Activated T-helper 2 cell treated with anti-CD3 and anti-CD28 coated beads, Interferon-gamma antibody, Interleukin-2, Interleukin-4, amounts not matched to agents 10 μg/mL and 5 μg/mL and 100 μg/mL, durations not matched to agents 14 hours and 24 hours and 36 hours (primary cell): ENCODE measurements around the gene BAIAP2. TPM values are rescaled to one million over a fixed set of nuclear protein-coding genes. Genes with fewer than 3 reads are reported as not detected.

Source experiments
- DNase-seq: peaks from one replicate; pipeline ENCODE4 v3.0.0; 2021; ENCODE audit warnings: low spot score
- H3K27ac Mint-ChIP-seq: one replicate; pipeline ENCODE4 v1.8.0; 2021; ENCODE audit warnings: mixed read lengths
- H3K27me3 Mint-ChIP-seq: one replicate; pipeline ENCODE4 v1.8.0; 2021; ENCODE audit warnings: low read depth, mixed read lengths
- H3K36me3 Mint-ChIP-seq: one replicate; pipeline ENCODE4 v1.8.0; 2021; ENCODE audit warnings: low read depth, mixed read lengths
- H3K4me1 Mint-ChIP-seq: one replicate; pipeline ENCODE4 v1.8.0; 2021; ENCODE audit warnings: low read depth, mixed read lengths
- H3K4me3 Mint-ChIP-seq: one replicate; pipeline ENCODE4 v1.8.0; 2021; ENCODE audit warnings: low read depth, mild to moderate bottlenecking, moderate library complexity, mixed read lengths
- H3K9me3 Mint-ChIP-seq: one replicate; pipeline ENCODE4 v1.8.0; 2021; ENCODE audit warnings: mixed read lengths
- intact Hi-C: fragments of 100-400 bp; cut with micrococcal nuclease; formaldehyde crosslinking; loops from one replicate; pipeline ENCODE4 v1.15.1; 2023
- total RNA-seq: library from RNA; stranded (reverse); gene quantifications from 2 replicates; pipeline ENCODE4 v1.2.3, GENCODE V29; 2022

The BAIAP2 gene
- total RNA-seq, 1 donor from 2014 or later = 5.3 TPM

DNA sequence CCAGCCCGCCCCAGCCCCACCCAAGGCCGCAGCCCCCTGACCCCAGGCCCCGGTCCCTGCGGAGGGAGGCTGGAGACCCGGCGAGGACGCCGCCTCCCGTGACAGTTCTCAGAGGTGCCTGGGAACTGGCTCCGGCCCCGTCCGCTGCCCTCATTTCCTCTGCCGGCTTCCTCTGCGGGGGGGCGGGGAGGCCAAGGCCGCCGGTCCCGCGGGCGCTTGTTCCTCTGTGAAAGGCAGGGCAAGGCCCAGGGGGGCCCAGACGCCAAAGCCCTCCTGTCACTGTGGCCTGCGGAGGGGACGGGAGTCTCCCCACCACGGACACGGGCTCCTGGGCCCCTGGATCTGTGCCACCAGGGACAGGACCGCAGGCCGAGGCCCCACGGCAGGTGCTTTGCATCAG is 125.4 kb downstream of the BAIAP2 start:
- no peak overlapping the region for H3K27ac Mint-ChIP-seq
- intact Hi-C loops = no loop called here
- H3K4me1 Mint-ChIP-seq = no peaks in the 10 kb centered on the region
- H3K9me3 Mint-ChIP-seq = no peaks in the 10 kb centered on the region
- no peaks in the 10 kb centered on the region for H3K36me3 Mint-ChIP-seq
- H3K27me3 Mint-ChIP-seq = peaks cover 6% of the 10 kb centered on the region
- no peak overlapping the region for H3K4me3 Mint-ChIP-seq
- no peak for DNase-seq

DNA sequence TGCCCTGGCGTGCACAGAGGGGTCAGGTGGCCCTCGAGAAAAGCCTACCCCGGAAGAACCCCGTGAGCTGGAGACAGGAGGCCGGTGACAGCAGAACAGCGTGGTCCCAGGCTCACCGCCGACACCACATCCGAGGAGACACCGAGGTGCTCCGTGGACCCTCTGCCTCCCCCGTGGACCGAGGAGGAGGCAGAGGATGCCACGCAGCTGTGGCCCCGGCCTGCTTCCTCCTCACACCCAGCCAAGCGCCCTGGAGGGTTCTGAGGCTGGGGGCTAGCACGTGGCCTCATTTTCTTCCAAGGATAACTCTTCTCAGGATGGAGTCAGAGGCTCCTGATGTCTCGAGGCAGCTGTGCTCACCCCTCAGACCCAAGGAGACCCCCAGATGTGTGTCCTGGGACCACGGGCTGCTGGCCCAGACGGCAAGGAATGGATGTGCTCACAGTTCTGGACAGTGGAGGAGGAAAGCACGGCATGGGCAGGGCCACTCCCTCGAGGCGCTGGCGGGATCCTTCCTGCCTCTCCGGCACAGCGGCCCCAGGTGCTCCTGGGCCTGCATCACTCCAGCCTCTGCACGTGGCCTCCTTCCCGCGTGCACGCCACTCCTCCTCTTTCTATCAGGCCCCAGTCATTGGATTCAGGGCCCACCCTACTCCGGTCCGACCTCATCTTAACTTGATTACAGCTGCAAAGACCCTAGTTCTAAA is 125.9 kb downstream of the BAIAP2 start:
- no peaks in the 10 kb centered on the region for H3K4me1 Mint-ChIP-seq
- no peak overlapping the region for H3K4me3 Mint-ChIP-seq
- no peaks in the 10 kb centered on the region for H3K9me3 Mint-ChIP-seq
- peaks cover 6% of the 10 kb centered on the region for H3K27me3 Mint-ChIP-seq
- H3K36me3 Mint-ChIP-seq = no peaks in the 10 kb centered on the region
- DNase-seq = no peak
- intact Hi-C loops = no loop called here
- H3K27ac Mint-ChIP-seq = no peak overlapping the region

DNA sequence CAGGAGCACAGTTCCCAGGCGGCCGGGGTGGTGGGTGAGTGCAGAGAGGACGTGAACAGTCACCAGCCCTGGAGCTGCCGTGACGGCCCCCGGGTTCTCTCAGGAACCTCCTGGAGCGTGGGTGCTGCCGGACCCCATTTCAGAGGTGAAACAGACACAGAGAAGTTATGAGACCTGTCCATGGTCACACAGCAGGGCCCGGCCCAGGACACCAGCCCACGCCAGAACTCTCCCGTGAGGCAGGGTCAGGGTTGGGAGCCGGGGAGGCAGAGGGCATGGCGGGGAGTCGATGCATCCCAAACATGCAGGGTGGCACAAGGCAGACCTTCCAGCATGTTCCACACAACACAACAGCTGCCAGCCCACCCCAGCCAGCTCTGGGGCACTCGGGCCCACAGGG is 126.6 kb downstream of the BAIAP2 start:
- Mint-ChIP-seq H3K9me3 (no peaks in the 10 kb centered on the region), H3K36me3 (no peaks in the 10 kb centered on the region), H3K27me3 (peaks cover 6% of the 10 kb centered on the region), H3K27ac (no peak overlapping the region), H3K4me3 (no peak overlapping the region), H3K4me1 (no peaks in the 10 kb centered on the region)
- intact Hi-C loops = no loop called here
- DNase-seq = no peak

DNA sequence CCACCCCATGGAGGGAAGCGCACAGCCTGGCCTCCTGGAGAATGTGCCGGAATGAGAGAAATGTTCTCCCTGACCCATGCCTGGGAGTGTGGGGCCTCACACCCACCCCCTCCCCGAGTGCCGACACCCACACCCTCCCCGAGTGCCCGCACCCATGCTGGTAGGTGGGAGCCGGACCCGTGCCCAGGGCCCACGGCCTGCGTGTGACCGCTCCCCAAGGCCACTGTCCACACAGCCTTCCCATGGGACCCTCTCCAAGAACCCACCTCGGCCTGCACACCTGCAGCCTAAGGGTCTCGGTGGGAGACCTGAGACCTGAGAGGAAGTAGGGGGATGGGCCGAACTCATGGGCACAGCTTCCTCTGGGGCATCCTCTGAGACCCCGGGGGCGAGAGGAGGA is 127.0 kb downstream of the BAIAP2 start:
- Mint-ChIP-seq H3K36me3 (no peaks in the 10 kb centered on the region), H3K27ac (no peak overlapping the region), H3K4me3 (no peak overlapping the region), H3K27me3 (peaks cover 6% of the 10 kb centered on the region), H3K9me3 (no peaks in the 10 kb centered on the region), H3K4me1 (no peaks in the 10 kb centered on the region)
- DNase-seq = no peak
- intact Hi-C loops = no loop called here

DNA sequence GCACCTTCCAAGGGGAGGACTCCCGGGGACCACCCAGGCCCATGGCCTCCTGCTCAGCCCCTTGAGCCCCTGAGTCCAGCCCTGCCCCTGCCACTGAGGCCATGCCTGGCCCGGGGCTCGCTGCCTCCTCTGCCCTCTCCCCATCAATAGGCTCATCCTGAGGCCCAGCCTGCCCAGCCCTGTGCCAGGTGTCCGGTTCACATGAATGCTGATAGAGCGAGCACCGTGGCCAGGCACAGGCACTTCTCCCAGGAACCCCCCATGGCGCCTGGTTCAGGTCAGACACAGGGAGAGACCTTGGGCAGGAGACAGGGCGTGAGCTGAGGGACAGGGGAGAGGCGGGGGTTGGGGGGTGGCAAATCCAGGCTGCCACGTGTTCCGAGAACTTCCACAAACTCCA is 127.5 kb downstream of the BAIAP2 start:
- Mint-ChIP-seq H3K27ac (no peak overlapping the region), H3K4me1 (no peaks in the 10 kb centered on the region), H3K9me3 (no peaks in the 10 kb centered on the region), H3K27me3 (peaks cover 11% of the 10 kb centered on the region), H3K4me3 (no peak overlapping the region), H3K36me3 (no peaks in the 10 kb centered on the region)
- intact Hi-C loops = no loop called here
- DNase-seq = no peak

DNA sequence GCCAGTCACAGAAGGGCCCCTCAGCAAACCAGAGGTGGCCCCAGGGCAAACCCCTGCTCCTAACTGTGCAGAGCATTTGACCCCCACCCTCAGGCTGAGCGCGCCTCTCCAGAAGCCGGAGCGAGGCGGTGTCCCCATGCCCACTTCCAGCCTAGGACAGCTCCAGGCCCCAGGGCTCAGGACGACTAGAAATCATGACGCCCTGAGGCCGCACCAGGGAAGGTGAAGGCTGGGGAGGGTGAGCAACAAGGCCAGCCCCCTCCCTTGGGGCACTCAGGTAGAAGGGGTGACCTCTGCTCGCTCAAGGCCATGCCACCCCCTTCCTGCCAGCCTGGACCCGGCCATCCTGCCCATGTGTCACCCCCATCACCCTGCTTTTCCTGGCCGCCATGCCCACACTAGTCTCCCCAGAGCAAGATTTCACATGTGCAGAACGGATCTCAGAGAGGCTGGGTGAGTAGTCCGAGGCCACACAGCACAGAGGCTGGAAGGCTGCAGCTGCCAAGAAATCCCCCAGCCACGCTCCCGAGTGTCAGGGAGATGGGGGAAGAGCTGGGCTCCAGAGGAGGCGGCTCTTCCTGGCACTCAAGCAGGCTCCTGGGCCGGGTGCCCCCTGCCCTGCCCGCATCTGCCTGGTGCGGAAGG is 128.2 kb downstream of the BAIAP2 start:
- intact Hi-C loops = no loop called here
- Mint-ChIP-seq H3K4me3 (no peak overlapping the region), H3K27me3 (peaks cover 11% of the 10 kb centered on the region), H3K4me1 (no peaks in the 10 kb centered on the region), H3K36me3 (no peaks in the 10 kb centered on the region), H3K27ac (no peak overlapping the region), H3K9me3 (no peaks in the 10 kb centered on the region)
- DNase-seq = no peak

DNA sequence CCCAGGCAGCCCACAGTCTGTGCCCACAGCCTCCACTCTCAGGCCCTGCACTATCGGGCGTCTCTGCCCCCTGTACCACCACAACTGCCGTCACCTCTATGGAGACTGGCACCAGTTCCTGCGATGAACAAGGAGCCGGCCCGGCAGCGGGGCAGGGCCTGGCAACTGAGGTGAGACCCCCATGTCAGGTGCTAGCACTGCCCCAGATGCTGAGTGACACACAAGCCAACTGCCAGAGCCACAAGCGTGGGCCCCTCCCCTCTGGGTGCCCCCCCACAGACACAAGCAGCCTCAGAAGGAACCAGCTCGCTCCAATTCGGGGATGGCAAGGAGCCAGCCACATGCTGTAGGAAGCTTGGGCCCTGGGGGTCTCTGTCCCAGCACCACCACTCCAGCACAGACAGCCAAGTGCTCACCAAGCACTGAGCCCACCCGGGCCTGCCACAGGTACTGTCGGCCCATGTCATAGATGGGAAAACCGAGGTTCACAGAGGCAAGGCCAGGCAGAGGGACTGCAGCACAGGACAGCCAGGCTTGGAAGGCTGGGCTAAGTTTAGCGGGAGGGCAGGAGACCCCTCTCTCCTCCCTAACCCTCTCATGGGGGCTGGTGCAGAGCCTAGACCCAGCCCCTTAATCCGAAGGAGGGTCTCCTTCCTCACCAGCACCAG is 128.9 kb downstream of the BAIAP2 start:
- Mint-ChIP-seq H3K4me1 (no peaks in the 10 kb centered on the region), H3K27ac (no peak overlapping the region), H3K4me3 (no peak overlapping the region), H3K27me3 (peaks cover 11% of the 10 kb centered on the region), H3K9me3 (no peaks in the 10 kb centered on the region), H3K36me3 (no peaks in the 10 kb centered on the region)
- DNase-seq = no peak
- intact Hi-C loops = no loop called here

DNA sequence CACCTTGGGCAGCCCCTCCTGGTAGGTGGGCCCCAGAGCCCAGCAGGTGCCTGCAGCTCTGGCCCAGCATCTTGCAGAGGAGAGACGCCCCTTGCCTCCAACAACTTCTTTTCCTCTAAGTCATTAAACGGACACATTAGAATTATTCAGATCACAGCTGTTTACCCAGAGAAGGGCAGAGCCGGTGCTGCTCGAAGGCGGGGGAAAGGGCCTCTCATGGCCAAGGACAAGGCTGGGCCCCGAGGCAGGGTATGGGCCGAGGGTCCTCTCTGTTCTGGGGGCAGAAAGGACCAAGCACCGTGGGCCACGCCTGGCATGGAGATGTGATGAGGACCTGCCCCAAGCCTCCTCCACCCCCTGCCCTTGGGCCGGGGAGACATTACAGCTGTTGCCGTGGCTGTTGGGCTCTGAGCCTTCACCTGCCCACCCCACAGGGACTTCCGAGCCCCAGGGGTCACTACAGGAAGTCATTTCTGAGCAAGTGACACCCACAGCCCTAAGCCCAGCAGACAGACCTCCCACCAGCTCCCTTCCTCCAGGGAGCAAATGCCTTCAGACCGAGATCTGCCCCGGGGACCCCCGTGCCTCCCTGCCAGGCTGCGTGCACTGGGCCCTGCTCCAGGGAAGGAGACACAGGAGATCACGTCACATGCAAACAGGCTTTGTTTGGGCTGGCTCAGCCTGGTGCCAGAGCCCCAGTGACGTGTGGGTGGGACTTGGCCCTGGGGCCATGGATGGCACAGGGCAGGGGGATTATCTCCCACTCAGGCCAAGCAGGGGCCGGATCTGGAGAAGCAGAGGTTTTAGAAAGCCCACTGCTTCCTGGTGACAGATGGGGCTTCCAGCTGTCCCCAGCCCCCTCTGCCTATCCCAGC is 129.7 kb downstream of the BAIAP2 start:
- intact Hi-C loops = no loop called here
- no peaks in the 10 kb centered on the region for H3K4me1 Mint-ChIP-seq
- H3K27ac Mint-ChIP-seq = no peak overlapping the region
- H3K27me3 Mint-ChIP-seq = peaks cover 11% of the 10 kb centered on the region
- no peaks in the 10 kb centered on the region for H3K9me3 Mint-ChIP-seq
- H3K36me3 Mint-ChIP-seq = no peaks in the 10 kb centered on the region
- no peak overlapping the region for H3K4me3 Mint-ChIP-seq
- DNase-seq = no peak

DNA sequence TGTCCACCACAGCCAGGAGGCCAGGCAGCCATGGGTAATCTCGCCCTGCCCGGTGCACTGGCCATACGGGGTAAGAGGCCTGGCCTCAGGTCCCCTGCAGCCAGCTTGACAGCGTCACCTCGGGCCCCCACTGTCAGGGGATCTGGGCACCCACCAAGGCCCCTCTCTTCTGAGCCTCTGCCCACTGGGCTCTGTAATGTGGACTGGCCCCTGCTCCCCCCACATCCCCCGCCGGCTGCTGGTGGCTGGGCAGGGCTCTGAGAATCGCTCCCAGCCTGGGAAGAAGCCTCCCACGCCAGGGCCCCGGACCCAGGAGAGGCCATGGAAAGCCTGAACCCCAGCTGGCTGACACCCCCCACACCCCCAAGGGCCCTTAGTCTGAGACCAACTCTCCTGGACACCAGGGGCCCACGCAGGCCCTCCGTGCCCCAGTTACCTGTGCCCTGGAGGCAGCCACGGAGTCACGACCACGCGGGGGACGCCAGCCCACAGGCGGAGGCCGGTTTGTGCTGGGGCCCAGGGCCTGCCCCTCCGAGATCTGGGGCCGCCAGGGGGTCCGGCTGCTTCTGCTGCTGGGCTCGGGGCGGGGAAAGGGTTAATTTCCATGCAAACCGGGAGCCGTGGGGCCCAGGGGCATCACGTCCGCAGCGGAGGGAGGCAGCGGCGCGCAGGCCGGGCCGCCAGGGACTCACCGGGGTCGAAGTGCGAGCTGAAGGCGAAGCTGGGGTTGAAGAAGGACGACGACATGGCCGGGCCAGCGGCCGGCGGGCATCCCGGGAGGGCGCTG is 130.5 kb downstream of the BAIAP2 start, which contains the start of gene PVALEF:
Gene PVALEF (plus strand): TSS at position 262 of the 787 bp plus-strand sequence. CDS start 15,720 bp downstream, outside the sequence.
- no peak within 1 kb of the TSS for H3K4me3 Mint-ChIP-seq
- H3K36me3 Mint-ChIP-seq = no peaks in the 10 kb centered on the region
- no peak within 1 kb of the TSS for H3K27ac Mint-ChIP-seq

DNA sequence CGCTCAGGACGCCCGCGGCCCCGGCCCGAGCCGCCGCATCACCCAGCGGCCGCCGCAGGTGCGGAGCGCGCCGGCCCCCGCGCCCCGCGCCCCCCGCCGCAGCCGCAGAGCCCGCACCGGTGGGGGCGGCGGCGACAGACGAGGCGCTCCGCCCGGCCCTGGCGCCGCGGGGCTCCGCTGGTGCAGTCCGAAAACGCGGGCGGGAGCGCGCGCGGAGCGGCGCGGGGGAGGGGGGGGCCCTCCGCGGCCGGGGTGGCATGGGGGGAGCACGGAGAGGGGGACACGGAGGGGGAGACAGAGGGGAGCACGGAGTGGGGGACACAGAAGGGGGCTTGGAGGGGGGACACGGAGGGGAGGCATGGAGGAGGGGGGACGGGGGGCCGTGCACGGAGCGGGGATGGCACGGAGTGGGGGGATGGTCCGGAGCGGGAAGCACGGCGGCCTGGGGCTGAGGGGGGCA is 131.1 kb downstream of the BAIAP2 start, which contains the start of gene AATK:
Gene AATK (minus strand): TSS at position 189 of the 460 bp plus-strand sequence. CDS start 229 bp downstream, outside the sequence.
- intact Hi-C loops = no loop called here
- Mint-ChIP-seq H3K27me3 (peaks cover 11% of the 10 kb centered on the region), H3K9me3 (no peaks in the 10 kb centered on the region), H3K4me1 (no peaks in the 10 kb centered on the region), H3K4me3 (no peak within 1 kb of the TSS), H3K27ac (no peak within 1 kb of the TSS), H3K36me3 (no peaks in the 10 kb centered on the region)
- no peak for DNase-seq

More for the DNA sequence above, 130.5 kb downstream of the BAIAP2 start, which contains the start of gene PVALEF:
- Mint-ChIP-seq H3K9me3 (no peaks in the 10 kb centered on the region), H3K27me3 (peaks cover 11% of the 10 kb centered on the region), H3K4me1 (no peaks in the 10 kb centered on the region)
- no peak for DNase-seq
- intact Hi-C loops = no loop called here
